ENCODE measurements around the gene ADAM22.

DNA sequence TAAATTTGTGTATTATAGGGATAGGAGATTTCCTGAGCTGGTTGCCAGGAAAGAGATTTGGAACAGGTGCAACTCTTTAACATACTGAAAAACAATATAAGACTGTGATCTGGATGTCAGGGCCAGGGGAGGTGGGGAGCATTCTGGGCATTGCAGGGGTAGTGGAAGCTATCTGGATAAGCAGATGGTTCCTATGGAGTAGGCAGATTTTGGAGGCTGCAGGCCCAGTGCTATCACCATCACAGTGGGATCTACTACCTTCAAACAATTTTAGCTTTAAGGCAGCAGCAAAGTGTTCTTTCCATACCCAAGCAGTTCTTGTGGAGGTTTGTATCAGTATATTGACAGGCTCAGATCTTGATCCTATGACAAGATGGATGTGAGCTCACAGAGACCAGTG, 71.1 kb downstream of the ADAM22 start:
- TF ChIP-seq, protein P1, sequence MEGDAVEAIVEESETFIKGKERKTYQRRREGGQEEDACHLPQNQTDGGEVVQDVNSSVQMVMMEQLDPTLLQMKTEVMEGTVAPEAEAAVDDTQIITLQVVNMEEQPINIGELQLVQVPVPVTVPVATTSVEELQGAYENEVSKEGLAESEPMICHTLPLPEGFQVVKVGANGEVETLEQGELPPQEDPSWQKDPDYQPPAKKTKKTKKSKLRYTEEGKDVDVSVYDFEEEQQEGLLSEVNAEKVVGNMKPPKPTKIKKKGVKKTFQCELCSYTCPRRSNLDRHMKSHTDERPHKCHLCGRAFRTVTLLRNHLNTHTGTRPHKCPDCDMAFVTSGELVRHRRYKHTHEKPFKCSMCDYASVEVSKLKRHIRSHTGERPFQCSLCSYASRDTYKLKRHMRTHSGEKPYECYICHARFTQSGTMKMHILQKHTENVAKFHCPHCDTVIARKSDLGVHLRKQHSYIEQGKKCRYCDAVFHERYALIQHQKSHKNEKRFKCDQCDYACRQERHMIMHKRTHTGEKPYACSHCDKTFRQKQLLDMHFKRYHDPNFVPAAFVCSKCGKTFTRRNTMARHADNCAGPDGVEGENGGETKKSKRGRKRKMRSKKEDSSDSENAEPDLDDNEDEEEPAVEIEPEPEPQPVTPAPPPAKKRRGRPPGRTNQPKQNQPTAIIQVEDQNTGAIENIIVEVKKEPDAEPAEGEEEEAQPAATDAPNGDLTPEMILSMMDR (IDR thresholded peaks at IDR 0.05): no peak
- no peak for TF ChIP-seq POLR2A (IDR thresholded peaks at IDR 0.05)

Measured in right lobe of liver (tissue), 4 donors.